ENCODE results near the gene NTPCR. TPM values are rescaled to one million over a fixed set of nuclear protein-coding genes. Genes with fewer than 3 reads are reported as not detected.

Gene NTPCR
- total RNA-seq, 1 donor: 2.8 TPM

DNA sequence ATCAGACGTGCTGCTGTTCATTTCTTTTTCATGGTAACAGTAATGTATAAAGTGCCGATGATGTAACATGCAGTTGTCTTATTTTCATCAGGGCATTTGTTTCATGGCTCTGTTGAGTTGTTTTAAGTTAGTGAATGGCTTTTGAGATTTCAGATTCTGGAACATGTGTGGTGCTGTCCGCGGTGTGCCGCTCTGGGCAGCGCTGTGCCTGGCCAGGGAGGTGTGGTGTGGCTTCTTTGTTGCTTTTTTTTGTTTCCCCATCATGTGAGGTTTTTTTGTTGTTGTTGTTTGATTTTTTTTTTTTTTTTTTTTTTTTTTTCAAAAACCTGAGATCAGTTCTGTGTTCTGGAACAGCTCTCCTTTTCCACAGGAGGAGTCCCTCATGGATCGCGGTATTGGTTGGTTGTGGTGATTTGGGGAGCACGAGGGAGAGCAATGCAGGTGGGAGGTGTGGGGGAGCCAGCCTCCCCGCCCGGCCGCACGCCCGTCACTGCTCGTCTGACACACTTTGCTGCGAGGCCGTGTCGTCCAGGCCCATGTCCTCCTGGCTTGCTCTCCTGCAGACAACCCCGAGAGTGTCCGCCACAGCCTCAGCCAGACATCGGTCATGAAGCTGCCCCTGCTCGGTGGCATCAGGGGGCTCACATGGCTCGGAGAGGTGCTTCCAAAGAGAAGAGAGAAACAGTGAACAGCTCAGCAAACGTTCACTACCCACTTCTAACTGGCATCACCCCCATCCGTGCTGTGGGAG lies 33.6 kb downstream of the NTPCR start:
- Histone ChIP-seq H3K4me1 (ENCODE audit: insufficient read depth, low read length) (no peaks in the 10 kb centered on the region), H3K27me3 (ENCODE audit: insufficient read depth, low read length) (no peaks in the 10 kb centered on the region), H3K9me3 (ENCODE audit: low read depth, low read length) (no peaks in the 10 kb centered on the region), H3K4me3 (ENCODE audit: low read length) (no peak overlapping the region)

DNA sequence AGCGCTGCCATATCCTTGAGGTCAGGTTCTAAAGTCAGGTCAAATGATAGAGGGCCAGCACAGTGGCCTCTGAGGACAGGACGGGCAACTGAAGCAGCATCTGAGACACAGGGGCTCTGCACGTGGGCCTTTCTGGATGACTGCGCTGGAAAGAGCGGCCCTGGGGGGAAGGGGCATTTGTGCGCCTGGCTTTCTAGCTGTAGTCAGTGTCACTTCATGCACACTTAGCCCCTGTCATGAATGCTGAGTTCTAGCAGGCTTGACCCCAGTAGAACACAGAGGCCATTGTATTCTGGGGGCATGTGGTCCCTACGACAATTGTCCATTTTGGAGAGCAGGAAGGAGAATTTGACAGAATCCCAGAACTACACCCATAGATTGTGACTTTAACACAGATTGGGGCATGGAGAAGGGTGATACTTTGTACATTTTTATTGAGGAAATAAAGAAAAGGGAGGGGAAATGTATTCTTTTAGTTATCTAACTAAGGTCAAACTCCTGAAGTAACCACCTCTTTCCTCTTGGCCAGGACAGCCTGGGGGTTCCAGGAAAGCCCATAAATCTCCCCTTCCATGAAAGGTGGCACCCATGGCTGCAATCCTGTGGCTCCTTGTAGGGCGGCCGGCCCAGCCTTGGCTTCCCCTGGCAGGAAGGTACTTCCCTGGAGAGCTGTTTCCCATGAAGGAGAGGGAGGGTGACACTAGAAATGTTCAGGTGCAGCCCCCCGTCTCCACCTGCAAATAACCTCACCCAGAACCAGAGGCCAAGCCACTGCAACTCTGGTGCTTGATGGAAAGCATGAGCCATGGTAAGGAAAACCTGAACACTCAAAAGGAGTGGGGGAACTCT lies 34.4 kb downstream of the NTPCR start:
- Histone ChIP-seq H3K4me1 (ENCODE audit: insufficient read depth, low read length) (no peaks in the 10 kb centered on the region), H3K9me3 (ENCODE audit: low read depth, low read length) (no peaks in the 10 kb centered on the region), H3K27me3 (ENCODE audit: insufficient read depth, low read length) (no peaks in the 10 kb centered on the region), H3K4me3 (ENCODE audit: low read length) (no peak overlapping the region)

DNA sequence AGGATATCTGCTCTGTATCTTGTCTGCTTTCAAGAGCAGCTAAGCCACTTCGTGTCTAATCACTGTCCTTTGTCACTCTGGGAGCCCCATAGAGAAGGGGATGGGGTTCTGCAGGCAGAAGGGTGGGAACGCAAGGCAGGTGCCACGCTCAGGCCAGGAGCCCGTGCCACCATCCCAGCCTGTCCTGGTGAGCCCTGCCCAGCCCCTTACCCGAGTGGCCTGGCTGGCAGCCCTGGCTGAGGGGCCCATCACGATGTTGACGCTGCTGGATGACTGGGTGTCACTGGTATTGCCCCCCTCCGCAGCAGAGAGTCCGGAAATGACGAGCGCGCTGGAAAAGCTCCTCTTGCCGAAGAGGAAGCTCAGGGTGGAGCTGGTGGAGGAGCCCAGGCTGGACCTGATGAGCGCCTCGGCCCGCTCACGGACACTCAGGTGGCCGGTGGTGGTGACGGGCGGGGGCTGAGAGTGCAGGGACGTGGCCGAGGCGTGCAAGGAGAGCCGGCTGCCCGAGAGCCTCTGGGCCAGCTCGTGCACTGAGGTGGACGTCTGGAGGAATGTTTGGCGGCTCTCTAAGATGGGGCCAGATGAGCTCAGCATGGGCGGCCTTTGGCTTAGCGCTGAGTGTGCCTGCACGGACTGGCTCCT lies 35.6 kb downstream of the NTPCR start:
- no peak overlapping the region for H3K4me3 ChIP-seq (ENCODE audit: low read length)
- no peaks in the 10 kb centered on the region for H3K4me1 ChIP-seq (ENCODE audit: insufficient read depth, low read length)
- H3K27me3 ChIP-seq (ENCODE audit: insufficient read depth, low read length): no peaks in the 10 kb centered on the region
- H3K9me3 ChIP-seq (ENCODE audit: low read depth, low read length): no peaks in the 10 kb centered on the region

DNA sequence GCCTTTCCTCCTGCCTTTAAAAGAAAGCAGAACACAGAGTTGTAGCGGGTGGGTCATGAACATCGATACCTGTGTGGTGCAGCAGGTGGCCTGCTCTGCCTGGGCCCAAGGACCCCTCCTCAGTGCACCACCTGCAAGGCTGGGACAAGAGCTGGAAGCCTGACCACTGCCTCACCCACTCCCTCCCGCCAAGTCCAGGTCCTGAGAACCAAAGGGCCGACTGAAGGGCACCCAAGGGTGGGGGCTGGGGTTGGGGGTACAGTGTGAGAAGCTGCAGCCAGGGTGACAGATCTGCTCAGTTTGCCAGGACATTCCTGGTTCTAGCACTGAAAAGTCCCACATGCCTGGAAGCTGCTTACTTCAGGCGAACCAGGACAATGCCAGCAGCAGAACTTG lies 36.1 kb downstream of the NTPCR start:
- Histone ChIP-seq H3K9me3 (ENCODE audit: low read depth, low read length) (no peaks in the 10 kb centered on the region), H3K4me1 (ENCODE audit: insufficient read depth, low read length) (no peaks in the 10 kb centered on the region), H3K4me3 (ENCODE audit: low read length) (no peak overlapping the region), H3K27me3 (ENCODE audit: insufficient read depth, low read length) (no peaks in the 10 kb centered on the region)

DNA sequence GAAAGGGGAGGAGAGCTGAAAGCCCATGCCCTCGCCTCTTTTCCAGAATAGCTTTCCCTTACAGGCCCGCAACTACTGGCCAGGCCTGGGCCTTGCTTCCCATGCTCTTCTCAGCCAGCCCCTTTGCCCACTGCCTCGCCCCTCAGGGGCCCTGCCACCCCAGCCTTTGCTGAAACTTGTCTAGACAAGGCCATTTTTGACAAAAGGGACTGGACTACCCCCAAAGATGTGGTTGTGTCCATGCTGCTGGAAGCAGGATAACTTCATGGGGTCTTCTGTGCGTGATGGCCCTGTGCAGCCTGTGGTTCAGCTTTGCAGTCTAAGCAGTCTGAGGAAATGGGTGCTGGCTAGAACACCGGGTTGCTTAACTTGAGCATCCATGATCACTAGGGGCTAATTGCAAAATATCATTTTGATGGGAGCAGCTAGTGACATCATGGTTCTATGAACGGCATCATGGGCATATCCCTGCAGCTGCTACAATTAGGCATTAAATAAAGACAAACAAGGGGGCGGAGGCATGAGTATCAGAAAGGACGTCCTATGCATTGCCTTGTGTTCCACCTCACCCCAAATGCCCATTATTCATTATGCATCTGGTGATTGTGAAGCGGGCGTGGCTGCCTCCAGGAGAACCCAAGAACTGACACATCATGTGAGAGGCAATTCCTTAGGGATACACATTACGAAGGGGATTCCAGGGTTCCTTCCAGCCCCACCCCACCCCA lies 36.8 kb downstream of the NTPCR start:
- Histone ChIP-seq H3K4me3 (ENCODE audit: low read length) (no peak overlapping the region), H3K9me3 (ENCODE audit: low read depth, low read length) (no peaks in the 10 kb centered on the region), H3K27me3 (ENCODE audit: insufficient read depth, low read length) (no peaks in the 10 kb centered on the region), H3K4me1 (ENCODE audit: insufficient read depth, low read length) (no peaks in the 10 kb centered on the region)

DNA sequence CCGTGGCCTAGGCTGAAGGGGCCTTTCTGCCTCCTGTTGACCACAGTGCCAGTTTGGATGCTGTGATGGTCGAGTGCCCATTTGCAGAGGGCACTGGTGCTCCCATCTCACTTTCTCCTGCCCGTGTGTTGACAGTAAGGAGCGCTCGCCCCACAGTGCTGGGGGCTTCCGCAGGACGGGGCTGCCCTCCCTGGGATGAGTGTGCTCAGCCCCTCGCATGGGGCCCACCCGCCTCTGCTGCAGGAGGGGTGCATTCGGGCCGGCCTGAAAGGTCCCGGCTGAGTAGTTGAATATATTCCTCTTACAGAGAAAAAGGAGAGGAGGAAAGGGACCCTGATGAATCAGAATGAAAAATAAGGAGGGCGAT lies 37.3 kb downstream of the NTPCR start:
- H3K27me3 ChIP-seq (ENCODE audit: insufficient read depth, low read length): no peaks in the 10 kb centered on the region
- no peaks in the 10 kb centered on the region for H3K4me1 ChIP-seq (ENCODE audit: insufficient read depth, low read length)
- no peaks in the 10 kb centered on the region for H3K9me3 ChIP-seq (ENCODE audit: low read depth, low read length)
- H3K4me3 ChIP-seq (ENCODE audit: low read length): no peak overlapping the region

DNA sequence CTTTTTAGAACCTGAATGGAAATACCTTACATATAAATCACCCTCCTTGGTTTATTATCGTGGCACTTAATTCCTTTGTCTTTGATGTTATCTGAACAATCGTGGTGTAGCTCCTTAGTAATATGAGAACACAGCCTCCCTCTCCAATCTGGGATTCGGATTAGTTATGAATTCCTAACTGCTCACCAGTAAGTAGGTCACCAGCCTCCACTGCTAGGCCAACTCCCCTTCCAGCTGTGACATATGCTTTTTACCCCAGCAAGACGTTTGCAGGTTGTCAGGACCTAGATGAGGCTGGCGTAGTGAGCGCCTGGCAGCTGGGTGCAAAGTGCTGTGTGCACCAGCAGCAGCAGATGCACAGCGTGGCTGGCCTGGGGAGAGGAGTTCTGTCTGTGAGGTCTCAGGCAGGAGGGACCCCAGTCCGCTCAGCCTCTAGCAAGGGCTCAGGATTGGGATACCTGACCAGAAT lies 38.2 kb downstream of the NTPCR start:
- H3K27me3 ChIP-seq (ENCODE audit: insufficient read depth, low read length): no peaks in the 10 kb centered on the region
- no peak overlapping the region for H3K4me3 ChIP-seq (ENCODE audit: low read length)
- no peaks in the 10 kb centered on the region for H3K4me1 ChIP-seq (ENCODE audit: insufficient read depth, low read length)
- H3K9me3 ChIP-seq (ENCODE audit: low read depth, low read length): no peaks in the 10 kb centered on the region

DNA sequence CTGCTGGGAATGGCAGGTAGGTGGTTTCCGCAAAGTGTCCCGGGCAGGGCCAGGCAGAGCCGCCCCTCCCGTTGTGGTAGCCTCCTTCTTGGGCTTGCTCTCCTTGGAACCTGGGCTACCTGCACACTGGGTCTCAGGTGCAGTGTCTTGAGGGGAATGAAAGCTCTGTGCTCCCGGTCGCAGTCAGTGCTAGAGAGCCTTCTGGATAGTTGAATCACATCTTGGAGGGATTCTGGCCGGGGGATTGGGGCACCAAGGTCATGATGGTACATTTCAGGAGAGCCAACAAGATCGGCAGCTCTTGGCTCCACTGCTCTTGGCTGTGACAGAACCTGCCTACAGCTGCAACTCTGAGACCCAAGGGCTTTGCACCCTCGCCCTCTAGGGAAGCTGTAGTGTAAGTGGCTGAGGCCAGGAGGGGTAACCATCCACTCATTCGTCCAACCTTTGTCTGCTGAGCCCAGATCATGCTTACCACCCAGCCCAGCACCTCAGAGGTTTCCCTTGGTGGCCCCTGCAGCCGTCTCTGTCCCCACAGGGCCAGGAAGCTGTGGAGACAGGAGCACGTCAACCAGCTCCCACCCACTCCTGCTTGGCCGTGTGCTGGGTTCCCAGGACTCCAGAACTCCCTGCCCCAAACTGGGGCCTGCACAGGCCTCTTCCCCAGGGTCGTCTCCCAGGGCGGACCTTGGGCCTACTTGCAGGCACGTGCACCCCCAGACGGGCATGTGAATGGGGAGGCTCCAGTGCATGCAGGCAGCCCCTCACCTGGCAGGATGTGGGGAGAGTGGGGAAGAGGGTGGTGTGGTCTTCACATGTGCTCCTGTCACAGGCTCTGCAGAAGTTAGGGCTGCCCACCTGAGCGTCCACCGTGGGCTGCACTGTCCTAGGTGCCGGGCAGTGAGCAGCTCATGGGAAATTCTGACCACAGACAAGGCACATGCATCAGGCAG lies 40.0 kb downstream of the NTPCR start:
- Histone ChIP-seq H3K9me3 (ENCODE audit: low read depth, low read length) (no peaks in the 10 kb centered on the region), H3K4me1 (ENCODE audit: insufficient read depth, low read length) (no peaks in the 10 kb centered on the region), H3K4me3 (ENCODE audit: low read length) (no peak overlapping the region), H3K27me3 (ENCODE audit: insufficient read depth, low read length) (no peaks in the 10 kb centered on the region)

DNA sequence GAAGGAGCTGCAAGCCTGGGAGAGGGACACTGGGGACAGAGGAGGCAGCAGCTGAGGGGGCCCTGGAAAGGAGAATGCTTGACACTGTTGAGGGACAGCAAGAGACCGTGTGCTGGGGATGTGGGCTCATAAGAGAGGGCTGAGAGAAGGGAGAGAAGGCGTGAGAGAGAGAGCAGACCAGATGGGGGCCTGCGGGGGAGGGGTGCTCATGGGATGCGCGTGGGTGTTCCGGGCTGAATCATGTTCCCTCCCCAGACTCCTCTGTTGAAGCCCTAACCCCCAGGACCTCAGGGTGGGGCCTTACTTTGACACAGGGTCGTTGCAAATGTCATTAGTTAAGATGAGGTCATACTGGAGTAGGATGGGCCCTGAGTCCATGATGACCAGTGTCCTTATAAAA lies 40.8 kb downstream of the NTPCR start:
- no peaks in the 10 kb centered on the region for H3K27me3 ChIP-seq (ENCODE audit: insufficient read depth, low read length)
- H3K9me3 ChIP-seq (ENCODE audit: low read depth, low read length): no peaks in the 10 kb centered on the region
- H3K4me3 ChIP-seq (ENCODE audit: low read length): no peak overlapping the region
- H3K4me1 ChIP-seq (ENCODE audit: insufficient read depth, low read length): no peaks in the 10 kb centered on the region

DNA sequence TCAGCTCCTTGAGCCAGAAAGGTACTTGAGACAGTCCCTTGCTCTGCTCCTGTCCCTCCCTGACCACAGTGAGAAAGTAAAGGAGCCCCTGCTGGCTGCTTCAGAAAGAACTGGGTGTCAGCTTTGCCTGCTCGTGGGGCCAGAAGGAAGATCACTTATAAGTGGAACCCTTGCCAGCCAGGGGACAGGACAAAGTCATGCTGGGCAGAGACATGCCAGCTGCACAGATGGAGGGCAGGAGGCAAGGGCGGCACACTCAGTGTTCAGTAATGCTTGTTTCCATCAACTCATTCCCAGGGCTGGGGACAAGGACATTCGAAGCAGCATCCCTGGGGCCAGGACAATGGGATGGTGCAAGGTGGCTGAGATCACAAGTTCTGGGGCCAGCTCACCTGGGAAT lies 41.8 kb downstream of the NTPCR start:
- Histone ChIP-seq H3K9me3 (ENCODE audit: low read depth, low read length) (no peaks in the 10 kb centered on the region), H3K4me1 (ENCODE audit: insufficient read depth, low read length) (no peaks in the 10 kb centered on the region), H3K27me3 (ENCODE audit: insufficient read depth, low read length) (no peaks in the 10 kb centered on the region), H3K4me3 (ENCODE audit: low read length) (no peak overlapping the region)

DNA sequence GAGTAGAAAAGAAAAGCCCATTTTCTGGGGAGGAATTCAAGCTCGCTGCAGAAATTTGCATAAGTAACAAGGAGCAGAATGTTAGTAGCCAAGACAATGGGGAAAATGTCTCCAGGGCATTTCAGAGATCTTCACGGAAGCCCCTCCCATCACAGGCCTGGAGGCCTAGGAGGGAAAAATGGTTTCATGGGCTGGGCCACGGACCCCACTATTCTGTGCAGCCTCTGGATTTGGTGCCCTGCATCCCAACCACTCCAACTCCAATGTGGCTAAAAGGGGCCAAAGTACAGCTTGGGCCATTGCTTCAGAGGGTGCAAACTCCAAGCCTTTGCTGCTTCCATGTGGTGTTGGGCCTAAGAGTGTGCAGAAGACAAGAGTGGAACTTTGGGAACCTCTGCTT lies 43.1 kb downstream of the NTPCR start:
- H3K4me1 ChIP-seq (ENCODE audit: insufficient read depth, low read length): no peaks in the 10 kb centered on the region
- H3K4me3 ChIP-seq (ENCODE audit: low read length): no peak overlapping the region
- H3K9me3 ChIP-seq (ENCODE audit: low read depth, low read length): no peaks in the 10 kb centered on the region
- H3K27me3 ChIP-seq (ENCODE audit: insufficient read depth, low read length): no peaks in the 10 kb centered on the region

DNA sequence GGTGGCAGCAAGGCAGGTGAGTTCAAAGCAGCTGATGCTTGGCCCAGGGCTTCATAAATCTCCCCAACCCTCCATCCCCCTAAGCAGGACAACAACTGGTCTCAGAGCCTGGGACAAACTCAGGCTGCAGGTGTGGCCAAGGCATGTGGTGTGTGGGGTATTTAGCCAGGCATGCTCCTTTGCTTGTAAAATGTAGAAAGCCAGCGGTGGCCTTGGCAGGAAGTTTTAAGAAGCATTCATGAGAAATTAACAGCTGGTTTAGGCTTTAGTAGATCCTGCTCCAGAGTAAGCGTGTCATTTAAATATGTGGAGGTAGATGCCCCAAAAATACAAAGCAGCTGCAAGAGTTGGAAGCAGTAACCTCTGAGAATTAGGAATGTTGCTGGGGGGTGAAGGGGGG lies 44.8 kb downstream of the NTPCR start:
- H3K4me1 ChIP-seq (ENCODE audit: insufficient read depth, low read length): no peaks in the 10 kb centered on the region
- H3K9me3 ChIP-seq (ENCODE audit: low read depth, low read length): no peaks in the 10 kb centered on the region
- no peaks in the 10 kb centered on the region for H3K27me3 ChIP-seq (ENCODE audit: insufficient read depth, low read length)
- H3K4me3 ChIP-seq (ENCODE audit: low read length): no peak overlapping the region

DNA sequence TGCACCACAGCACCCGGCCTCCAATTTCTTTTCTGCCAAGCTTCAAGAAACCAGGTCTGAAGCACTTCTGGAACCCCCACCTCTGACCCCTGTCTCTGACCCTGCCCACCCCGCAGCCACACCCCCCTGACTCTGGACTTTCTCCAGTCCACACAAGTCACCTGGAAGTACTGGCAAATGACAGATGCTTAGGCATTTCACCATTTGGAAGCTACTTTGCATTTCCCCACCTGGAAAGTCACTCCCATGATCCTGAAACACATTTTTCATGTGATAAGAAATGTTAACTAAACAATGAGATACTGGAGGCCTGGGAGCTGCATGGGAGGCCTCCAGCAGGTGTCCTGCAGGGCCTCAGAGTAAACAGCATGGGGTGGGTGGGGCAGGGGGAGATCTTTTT lies 45.7 kb downstream of the NTPCR start:
- no peak overlapping the region for H3K4me3 ChIP-seq (ENCODE audit: low read length)
- H3K4me1 ChIP-seq (ENCODE audit: insufficient read depth, low read length): no peaks in the 10 kb centered on the region
- no peaks in the 10 kb centered on the region for H3K9me3 ChIP-seq (ENCODE audit: low read depth, low read length)
- no peaks in the 10 kb centered on the region for H3K27me3 ChIP-seq (ENCODE audit: insufficient read depth, low read length)

DNA sequence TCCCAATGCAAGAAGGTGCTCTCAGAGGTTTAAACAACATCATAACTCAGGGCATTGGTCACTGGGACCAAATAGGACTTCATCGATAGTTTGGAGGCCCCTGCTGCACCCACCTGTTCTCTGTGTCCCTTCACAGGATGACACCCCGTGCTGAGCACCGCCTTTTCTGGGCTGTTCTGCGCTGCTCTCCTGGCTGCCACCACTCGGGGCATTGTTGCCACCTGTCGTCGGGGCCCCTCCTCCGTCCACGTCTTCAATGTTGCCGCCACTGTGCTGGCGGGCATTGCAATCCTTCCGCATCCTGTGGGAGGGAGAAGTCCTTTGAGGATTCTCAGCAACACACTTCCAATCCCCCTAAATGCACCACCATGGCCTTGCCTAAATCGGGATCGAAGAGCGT lies 47.7 kb downstream of the NTPCR start:
- Histone ChIP-seq H3K4me1 (ENCODE audit: insufficient read depth, low read length) (no peaks in the 10 kb centered on the region), H3K9me3 (ENCODE audit: low read depth, low read length) (no peaks in the 10 kb centered on the region), H3K4me3 (ENCODE audit: low read length) (no peak overlapping the region), H3K27me3 (ENCODE audit: insufficient read depth, low read length) (no peaks in the 10 kb centered on the region)

Measured in mononuclear cell (primary cell).